ENCODE measurements around the gene KTN1.

- TF ChIP-seq, protein P1, sequence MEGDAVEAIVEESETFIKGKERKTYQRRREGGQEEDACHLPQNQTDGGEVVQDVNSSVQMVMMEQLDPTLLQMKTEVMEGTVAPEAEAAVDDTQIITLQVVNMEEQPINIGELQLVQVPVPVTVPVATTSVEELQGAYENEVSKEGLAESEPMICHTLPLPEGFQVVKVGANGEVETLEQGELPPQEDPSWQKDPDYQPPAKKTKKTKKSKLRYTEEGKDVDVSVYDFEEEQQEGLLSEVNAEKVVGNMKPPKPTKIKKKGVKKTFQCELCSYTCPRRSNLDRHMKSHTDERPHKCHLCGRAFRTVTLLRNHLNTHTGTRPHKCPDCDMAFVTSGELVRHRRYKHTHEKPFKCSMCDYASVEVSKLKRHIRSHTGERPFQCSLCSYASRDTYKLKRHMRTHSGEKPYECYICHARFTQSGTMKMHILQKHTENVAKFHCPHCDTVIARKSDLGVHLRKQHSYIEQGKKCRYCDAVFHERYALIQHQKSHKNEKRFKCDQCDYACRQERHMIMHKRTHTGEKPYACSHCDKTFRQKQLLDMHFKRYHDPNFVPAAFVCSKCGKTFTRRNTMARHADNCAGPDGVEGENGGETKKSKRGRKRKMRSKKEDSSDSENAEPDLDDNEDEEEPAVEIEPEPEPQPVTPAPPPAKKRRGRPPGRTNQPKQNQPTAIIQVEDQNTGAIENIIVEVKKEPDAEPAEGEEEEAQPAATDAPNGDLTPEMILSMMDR (IDR thresholded peaks at IDR 0.05): peak; percentile 45 to 88 (median 58)
- no peak for TF ChIP-seq POLR2A (IDR thresholded peaks at IDR 0.05)
Observed at GRCh38 chr14:55707365-55707804, 127.4 kb downstream of the KTN1 start.

Data from tibial nerve (tissue), 3 donors.